HAP-1 (cell line): ENCODE results near the gene ANKRD65.
A peak's percentile ranks its signal among the peaks of the same experiment; 100 is the strongest.
"Not testable (repeated sequence)": the region's sequence is repeated elsewhere in the genome, so short reads cannot be mapped to it uniquely, and the experiment has no call there.

Source experiments
- DNase-seq, 2 experiments: peaks; one replicate each; pipeline ENCODE4 v3.0.0-alpha.2; 2016 to 2020; ENCODE audit warnings: low spot score in 2 of 2
- H3K27me3 ChIP-seq: fragments of 250-450 bp; sonication (Bioruptor Pico); 2 replicates; pipeline ENCODE4 v1.5.1; 2020; ENCODE audit warnings: low read depth, mild to moderate bottlenecking, moderate library complexity
- H3K36me3 ChIP-seq: fragments of 250-450 bp; sonication (Bioruptor Pico); replicated peaks from 2 replicates; pipeline ENCODE4 v1.5.1; 2020; ENCODE audit warnings: mild to moderate bottlenecking
- H3K4me1 ChIP-seq: fragments of 250-450 bp; sonication (Bioruptor Pico); 2 replicates; pipeline ENCODE4 v1.5.1; 2020; ENCODE audit warnings: mild to moderate bottlenecking
- H3K4me3 ChIP-seq: fragments of 250-450 bp; sonication (Bioruptor Pico); 2 replicates; pipeline ENCODE4 v1.5.1; 2020; ENCODE audit warnings: mild to moderate bottlenecking, moderate library complexity
- H3K9me3 ChIP-seq: fragments of 250-450 bp; sonication (Bioruptor Pico); 2 replicates; pipeline ENCODE4 v1.5.1; 2020; ENCODE audit warnings: mild to moderate bottlenecking, moderate library complexity
- in situ Hi-C: fragments of 300-500 bp; cut with MboI; formaldehyde crosslinking; loops from 3 replicates; pipeline ENCODE4 v1.14.3; 2020; ENCODE audit warnings: low sequenced_read_pairs, inconsistent platforms, mixed read lengths

ANKRD65 gene

DNA sequence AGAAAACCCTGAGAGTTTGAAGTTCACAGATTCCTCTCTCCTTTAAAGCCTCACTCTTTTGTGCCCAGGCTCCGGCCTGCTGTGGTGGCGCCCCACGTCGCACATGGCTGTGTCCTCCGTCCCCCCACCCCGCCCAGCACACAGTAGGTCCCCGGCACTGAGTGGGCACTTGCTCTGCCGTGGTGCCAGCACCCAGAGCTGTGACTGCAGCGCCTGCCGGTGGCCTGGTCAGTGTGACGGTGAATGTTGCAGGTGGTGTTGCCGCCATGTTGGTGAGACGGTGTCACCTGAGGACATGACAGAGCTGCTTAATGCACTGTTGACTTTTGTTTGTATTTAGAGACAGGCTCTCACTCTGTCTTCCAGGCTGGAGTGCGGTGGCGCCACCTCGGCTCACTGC lies 31.8 kb upstream of the ANKRD65 start:
- Histone ChIP-seq H3K4me1 (no peaks in the 10 kb centered on the region), H3K9me3 (no peaks in the 10 kb centered on the region), H3K36me3 (no peaks in the 10 kb centered on the region), H3K4me3 (no peak overlapping the region), H3K27me3 (no peaks in the 10 kb centered on the region; the same call in none of the 2 replicates)
- no peak for DNase-seq
- in situ Hi-C loops: no loop called here

DNA sequence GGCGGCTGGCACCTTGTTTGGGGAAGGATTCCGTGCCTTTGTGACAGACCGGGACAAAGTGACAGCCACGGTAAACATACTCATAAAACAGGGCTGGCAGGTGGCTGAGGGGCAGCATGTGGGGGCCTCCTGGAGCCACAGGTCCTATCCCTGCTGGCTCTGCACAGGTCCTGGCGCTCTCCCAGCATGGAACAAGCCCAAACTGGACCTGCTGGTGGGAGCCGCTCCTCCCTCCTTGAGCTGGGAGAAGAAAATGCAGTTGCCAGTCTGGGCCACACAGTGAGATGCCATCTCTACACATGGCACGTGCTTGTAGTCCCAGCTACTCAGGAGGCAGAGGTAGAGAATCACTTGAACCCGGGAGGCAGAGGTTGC lies 31.3 kb upstream of the ANKRD65 start:
- H3K9me3 ChIP-seq, DNase-seq, in situ Hi-C loops, H3K4me1 ChIP-seq, H3K36me3 ChIP-seq, H3K4me3 ChIP-seq, H3K27me3 ChIP-seq: not testable (repeated sequence)

DNA sequence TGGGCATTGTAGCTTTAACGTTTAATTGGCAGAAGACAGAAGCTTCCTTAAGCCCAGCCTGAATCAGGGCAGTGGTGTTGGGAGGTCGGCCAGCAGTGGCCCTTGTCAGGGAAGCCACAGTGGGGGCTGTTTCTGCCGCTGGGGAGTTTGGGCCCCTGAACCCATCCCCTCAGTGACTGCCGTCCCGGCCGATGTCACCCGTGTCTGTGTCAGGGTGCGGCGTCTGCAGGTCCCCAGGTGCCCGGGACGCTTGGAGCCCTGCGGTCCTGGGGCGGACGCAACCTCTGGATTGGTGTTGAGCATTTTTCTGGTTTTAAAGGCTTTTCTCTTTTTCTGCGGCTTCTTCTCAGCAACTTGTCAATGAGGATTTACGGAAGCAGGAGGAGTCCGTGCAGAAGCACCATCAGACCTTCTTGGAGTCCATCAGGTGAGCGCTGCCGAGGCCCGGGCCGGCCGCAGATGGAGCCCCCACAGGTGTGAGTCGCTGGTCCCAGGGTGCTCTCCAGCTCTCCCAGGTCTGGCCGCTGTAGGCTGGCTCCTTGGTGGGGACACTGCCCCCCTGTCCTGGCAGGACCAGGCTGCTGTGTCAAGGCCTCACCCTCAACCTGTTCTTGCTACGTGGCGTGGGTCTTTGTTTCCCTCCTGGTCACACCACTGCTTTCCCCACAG lies 30.8 kb upstream of the ANKRD65 start:
- no peaks in the 10 kb centered on the region for H3K4me1 ChIP-seq
- in situ Hi-C loops: no loop called here
- H3K27me3 ChIP-seq: no peaks in the 10 kb centered on the region; the same call in none of the 2 replicates
- H3K9me3 ChIP-seq: no peaks in the 10 kb centered on the region
- DNase-seq: no peak
- no peaks in the 10 kb centered on the region for H3K36me3 ChIP-seq
- no peak overlapping the region for H3K4me3 ChIP-seq

DNA sequence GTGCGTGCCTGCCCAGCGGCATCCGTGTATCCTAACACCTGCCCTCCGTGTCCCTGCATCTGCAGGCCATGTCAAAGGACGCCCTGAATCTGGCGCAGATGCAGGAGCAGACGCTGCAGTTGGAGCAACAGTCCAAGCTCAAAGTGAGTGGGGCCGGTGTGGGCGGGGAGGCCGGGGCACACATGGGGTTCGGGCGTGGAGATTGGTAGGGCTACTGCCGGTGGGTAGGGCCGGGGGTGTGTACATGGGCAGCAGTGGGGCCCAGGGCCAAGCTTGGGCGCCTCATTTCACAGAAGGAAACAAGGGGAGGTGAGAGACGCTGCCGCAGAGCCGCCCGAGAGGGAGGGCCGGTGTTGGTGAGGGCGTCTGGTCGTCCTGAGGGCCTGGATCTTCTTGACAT lies 29.5 kb upstream of the ANKRD65 start:
- H3K4me1 ChIP-seq, DNase-seq, H3K36me3 ChIP-seq, H3K27me3 ChIP-seq, H3K4me3 ChIP-seq, H3K9me3 ChIP-seq, in situ Hi-C loops: not testable (repeated sequence)

DNA sequence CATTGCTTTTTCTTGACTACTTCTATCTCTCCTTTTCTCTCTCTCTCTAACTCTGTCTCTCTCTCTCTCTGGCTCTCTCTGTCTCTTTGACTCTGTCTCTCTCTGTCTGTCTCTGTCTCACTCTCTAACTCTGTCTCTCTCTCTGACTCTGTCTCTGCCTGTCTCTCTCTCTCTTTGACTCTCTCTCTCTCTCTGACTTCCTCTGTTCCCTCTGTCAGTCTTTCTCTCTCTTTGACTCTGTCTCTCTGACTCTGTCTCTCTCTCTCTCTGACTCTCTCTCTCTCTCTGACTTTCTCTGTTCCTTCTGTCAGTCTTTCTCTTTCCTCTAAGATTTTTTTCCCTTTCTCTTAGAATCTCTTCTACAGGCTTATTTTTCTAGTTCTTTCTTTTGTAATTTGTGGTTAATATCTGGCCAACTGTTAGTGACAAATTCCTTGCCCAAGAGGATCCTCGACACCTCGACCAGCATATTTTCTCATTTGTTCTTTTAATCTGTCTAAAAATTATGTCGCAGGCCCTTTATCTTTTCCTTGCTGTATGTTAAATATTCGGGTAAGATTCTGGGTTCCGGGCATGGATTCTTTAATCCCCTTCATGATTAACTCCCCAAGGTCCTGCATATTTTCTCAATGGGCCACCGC lies 28.1 kb upstream of the ANKRD65 start, which contains the start of gene ATAD3C:
Gene ATAD3C (plus strand): TSS at position 591 of the 641 bp plus-strand sequence. CDS start 995 bp downstream, outside the sequence.
- in situ Hi-C loops: no loop called here
- no peak for DNase-seq
- H3K4me1 ChIP-seq: no peaks in the 10 kb centered on the region
- H3K27me3 ChIP-seq: no peaks in the 10 kb centered on the region; the same call in none of the 2 replicates
- H3K36me3 ChIP-seq: no peaks in the 10 kb centered on the region
- no peaks in the 10 kb centered on the region for H3K9me3 ChIP-seq
- H3K4me3 ChIP-seq: no peak within 1 kb of the TSS

DNA sequence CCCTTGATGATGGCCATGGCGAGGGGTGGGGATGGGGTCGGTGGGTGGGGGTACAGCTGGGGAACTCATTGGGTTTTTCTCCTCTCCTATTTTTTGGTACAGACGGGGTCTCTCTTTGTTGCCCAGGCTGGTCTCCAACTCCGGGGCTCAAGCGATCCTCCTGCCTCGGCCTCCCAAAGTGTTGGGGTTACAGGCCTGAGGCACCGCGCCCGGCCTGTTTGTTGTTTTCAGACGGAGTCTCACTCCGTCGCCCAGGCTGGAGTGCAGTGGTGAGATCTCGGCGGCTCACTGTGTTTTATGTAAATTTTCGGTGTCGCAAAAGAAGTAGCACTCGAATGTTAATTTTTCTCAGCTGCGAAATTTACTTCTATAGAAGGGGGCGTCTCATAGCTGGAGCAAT lies 25.6 kb upstream of the ANKRD65 start:
- H3K27me3 ChIP-seq, H3K36me3 ChIP-seq, DNase-seq, H3K9me3 ChIP-seq, H3K4me3 ChIP-seq, in situ Hi-C loops, H3K4me1 ChIP-seq: not testable (repeated sequence)

DNA sequence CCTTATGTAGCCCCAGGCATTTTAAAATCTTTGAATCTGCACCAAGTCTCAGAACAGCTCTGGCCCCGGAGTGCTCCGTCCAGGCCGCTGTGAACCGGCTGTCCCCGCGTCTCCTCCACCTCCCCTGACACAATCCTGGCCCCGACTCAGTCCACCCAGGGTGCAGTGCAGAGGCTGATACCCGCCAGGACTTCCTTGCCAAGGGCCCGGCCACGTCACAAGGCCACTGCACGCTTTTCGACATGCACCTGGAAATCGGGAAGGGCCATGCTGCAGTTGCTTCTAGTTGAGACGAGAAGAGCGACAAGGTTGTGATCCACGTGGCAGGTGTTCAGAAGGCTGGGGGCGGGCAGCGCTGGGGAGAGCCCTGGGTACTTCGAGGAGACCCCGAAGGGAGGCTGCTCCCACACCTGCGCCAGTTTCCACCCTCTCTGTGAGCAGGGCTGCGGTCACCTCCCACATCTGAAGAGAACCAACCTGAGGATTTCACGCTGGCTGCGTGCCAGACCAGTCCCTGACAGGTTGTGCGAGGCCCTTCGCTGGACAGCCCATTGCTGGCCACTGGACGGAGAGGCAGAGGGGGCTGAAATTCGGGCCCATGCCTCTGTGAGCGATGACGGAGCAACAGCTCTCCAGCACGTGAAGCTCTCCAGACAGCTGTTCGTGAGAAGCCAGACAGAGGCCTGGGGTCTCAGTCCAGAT lies 21.1 kb upstream of the ANKRD65 start:
- no peaks in the 10 kb centered on the region for H3K9me3 ChIP-seq
- in situ Hi-C loops: no loop called here
- no peak overlapping the region for H3K4me3 ChIP-seq
- DNase-seq: no peak
- H3K27me3 ChIP-seq: no peaks in the 10 kb centered on the region
- H3K4me1 ChIP-seq: peaks cover 6% of the 10 kb centered on the region
- peaks cover 7% of the 10 kb centered on the region for H3K36me3 ChIP-seq

DNA sequence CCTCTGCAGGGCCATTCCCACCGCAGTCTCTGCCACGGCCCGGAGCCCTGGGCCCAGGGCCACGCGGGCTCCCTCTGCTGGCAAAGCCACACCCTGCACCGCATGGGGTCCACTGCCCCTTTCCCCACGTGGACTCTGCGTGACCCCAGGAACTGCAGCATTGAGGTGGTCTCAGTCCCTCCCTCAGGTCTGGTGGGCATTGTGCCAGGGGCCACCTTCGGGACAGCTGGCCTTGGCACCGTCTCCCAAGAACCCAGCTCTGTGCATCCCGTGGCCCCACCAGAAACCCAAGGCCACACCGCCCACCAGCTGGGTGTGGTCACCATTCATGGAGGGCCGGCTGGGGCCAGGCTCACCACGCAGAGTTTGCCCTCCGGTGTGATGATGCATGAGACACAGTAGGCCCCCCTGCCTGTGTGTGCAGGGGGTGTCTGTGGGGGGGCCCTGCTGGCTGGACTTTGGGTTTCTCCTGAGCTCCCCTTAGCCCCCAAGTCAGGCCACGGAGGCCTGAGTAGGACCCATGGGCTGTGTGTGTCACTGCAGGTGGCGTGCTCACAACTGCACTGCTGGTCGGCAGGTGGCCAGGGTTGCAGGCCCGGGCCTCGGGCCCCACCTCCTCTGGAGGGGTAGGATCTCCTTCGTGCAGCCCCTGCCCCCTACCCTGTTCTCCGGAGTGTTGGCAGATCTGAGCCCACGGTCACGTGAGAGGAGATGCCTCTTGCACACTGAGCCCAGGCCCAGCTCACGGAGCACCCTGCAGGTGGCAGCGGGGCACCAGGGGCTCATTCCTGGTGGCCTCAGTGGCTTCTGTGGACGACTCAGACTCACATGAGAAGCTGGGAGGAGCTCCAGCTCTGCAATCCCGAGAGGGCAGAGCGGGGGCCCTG lies 20.2 kb upstream of the ANKRD65 start:
- Histone ChIP-seq H3K27me3 (no peaks in the 10 kb centered on the region), H3K4me1 (peaks cover 11% of the 10 kb centered on the region), H3K36me3 (peaks cover 7% of the 10 kb centered on the region), H3K9me3 (no peaks in the 10 kb centered on the region), H3K4me3 (no peak overlapping the region)
- DNase-seq: peak; percentile 46 to 82
- in situ Hi-C loops: no loop called here

DNA sequence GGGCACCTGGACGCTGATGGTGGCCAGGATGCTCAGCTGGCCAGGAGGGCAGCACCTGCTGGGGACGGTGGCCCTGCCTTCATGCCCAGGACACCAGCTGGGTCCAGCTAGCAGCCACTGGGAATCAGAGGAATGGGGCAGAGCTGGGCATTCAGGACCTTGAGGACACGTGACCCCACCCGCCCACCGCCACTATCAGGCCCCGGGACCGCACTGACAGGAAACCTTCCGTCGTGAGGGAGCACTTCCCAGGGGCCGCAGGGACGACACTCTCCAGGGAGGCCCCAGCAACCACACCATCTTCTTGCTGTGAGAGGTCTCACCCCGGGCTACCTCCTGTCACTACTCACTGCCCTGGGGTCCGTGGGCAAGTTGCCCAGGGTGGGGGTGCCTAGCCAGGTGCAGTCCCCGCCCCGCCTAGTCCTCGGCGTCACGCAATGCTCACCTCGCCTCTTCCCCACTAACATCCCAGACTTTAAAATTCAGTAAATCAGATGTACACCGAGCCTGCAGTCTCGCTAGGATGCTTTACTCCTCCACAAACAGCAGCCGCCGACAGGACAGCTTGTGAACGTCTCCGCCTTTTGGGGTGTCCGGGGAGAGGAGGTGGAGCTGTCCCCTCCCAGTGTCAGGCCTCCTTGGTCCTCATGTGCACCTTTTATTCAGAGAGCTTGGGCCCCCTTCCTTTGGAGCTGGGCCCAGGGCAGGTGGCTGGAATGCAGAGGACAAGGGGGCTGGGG lies 19.4 kb upstream of the ANKRD65 start:
- Histone ChIP-seq H3K4me1 (peaks cover 12% of the 10 kb centered on the region), H3K9me3 (no peaks in the 10 kb centered on the region), H3K4me3 (no peak overlapping the region), H3K27me3 (no peaks in the 10 kb centered on the region), H3K36me3 (peaks cover 7% of the 10 kb centered on the region)
- in situ Hi-C loops: no loop called here
- no peak for DNase-seq

DNA sequence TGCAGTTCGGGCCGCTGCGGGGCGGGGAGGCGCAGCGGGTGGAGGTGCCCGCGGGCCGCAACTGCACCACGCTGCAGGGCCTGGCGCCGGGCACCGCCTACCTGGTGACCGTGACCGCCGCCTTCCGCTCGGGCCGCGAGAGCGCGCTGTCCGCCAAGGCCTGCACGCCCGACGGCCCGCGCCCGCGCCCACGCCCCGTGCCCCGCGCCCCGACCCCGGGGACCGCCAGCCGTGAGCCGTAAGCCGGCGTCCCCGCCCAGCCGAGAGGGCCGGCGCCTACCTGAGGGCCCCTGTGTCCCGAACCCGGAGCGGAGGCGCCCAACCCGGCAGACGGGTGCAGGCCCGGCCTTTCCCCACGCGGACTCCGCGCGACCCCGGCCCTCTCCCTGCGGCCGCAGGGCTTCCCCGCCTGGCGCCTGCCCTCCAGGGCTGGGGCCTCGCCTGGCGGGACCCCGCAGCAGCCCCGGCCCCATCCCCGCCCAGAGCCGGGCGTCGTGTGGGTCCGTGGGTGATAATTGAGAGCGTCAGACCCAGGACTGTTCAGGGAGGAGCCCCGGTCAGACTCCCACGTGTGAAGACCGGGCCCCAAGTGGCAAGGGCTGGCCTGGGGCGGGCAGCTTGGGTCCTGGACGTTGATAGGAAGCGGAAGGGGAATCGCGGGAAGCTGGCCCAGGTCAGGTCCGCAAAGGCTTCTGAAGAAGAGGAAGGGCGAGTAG lies 18.6 kb upstream of the ANKRD65 start:
- peaks cover 17% of the 10 kb centered on the region for H3K4me1 ChIP-seq
- H3K4me3 ChIP-seq: no peak overlapping the region
- H3K36me3 ChIP-seq: peaks cover 7% of the 10 kb centered on the region
- no peak for DNase-seq
- no peaks in the 10 kb centered on the region for H3K27me3 ChIP-seq
- in situ Hi-C loops: loop anchor here (5.0 kb wide), 1 partner anchor 37 kb away; no protein-coding TSS in a partner anchor
- no peaks in the 10 kb centered on the region for H3K9me3 ChIP-seq

DNA sequence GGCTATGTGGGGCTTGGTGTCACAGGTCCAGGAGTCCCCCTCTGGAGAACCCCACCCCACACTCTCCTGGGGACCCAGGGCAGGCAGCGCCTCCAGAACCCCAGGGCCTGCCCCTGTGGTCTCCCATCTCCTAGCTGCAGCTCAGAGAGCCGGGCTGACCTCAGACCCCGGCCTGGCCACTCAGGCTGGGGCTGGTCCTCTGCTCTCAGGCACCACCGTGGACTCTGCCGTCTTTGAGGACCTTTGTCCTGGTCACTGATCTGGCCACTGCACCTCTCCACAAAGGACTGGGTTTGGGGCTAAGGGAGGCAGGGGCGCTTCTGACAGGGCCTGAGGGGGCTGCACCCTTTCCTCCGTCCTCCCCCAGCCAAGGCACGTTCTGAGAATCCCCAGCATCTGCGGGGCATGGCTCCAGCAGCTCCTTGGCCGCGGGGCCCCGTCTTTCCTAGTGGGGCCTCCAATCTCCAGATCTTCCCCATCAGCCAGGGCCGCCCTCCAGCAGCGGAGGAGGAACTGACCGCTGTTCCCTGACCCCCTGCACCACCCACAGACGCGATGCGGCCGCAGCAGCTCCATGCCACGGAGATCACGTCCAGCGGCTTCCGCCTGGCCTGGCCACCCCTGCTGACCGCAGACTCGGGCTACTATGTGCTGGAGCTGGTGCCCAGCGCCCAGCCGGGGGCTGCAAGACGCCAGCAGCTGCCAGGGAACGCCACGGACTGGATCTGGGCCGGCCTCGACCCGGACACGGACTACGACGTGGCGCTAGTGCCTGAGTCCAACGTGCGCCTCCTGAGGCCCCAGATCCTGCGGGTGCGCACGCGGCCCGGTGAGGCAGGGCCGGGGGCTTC lies 17.7 kb upstream of the ANKRD65 start:
- DNase-seq: no peak
- in situ Hi-C loops: loop anchor here (5.0 kb wide), 1 partner anchor 36 kb away; no protein-coding TSS in a partner anchor
- Histone ChIP-seq H3K27me3 (no peaks in the 10 kb centered on the region), H3K36me3 (peaks cover 7% of the 10 kb centered on the region), H3K4me1 (peaks cover 21% of the 10 kb centered on the region), H3K4me3 (no peak overlapping the region), H3K9me3 (no peaks in the 10 kb centered on the region)

DNA sequence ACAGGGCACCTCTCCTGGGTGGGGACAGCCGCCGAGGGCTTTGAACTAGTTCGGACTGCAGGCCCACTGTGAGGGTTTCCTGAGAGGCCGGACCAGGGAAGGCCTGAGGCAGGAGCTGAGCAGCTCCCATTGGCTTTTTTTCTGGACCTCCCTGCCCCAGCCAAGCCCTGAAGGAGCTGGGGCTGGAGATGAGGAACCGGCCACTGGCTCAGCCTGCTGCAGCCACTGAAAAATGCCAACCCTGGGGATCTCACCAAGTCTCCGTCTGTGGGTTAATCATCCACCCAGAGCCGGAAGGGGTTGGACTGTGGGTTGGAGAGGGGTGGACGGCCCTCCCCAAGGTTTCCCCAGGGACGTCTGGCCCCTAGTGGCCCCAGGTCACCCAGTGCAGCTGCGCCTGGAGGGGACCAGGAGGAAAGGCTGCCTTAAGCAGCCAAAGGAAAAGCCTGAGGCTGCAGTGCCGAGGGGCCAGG lies 16.9 kb upstream of the ANKRD65 start:
- in situ Hi-C loops: loop anchor here (5.0 kb wide), 1 partner anchor 36 kb away; no protein-coding TSS in a partner anchor
- H3K36me3 ChIP-seq: peaks cover 7% of the 10 kb centered on the region
- H3K9me3 ChIP-seq: no peaks in the 10 kb centered on the region
- no peaks in the 10 kb centered on the region for H3K27me3 ChIP-seq
- H3K4me1 ChIP-seq: peaks cover 28% of the 10 kb centered on the region
- H3K4me3 ChIP-seq: no peak overlapping the region
- no peak for DNase-seq
